ENCODE results near the gene SATB2.

Gene SATB2

DNA sequence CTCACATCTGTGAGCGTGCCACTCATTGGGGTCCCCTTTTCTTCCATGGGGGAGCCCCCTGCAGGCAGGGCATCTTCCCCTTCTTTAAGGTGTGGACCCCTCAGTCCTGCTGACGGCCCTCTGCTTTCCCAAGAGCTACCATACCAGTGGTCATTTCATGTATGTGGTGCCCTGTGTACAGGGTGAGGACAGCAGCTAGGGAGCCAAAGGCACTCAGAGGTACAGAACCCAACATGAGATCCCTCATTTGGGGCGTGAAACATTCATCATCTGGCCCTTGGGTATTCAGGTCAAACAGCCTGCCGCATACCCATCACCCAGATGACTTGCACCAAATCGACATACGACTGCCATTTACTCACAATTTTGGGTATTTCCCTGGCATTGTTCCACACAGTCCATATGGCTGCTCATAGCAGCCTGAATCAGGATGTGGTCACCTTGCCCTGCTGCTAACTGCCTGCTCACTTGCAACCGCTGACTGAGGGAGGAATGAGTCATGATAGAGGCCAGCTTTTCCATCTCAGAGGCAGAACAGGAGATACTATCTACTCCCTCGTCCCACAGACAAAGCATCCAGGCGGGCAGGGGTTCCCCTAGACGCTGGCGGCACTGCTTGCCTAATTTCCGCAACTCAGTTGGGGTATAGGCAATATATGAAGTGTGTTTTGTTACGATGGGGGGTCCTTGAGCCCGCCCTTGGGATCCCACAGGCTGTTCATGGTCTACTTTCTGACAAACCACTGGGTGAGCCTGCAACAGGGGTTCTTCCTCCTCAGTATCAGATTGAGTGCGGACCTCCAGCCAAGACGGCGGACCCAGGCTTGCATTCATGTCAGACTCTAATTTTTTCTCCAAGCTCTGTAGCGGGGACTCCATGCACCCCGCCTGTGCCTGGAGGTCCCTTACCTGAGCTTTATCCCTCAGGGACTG, 228.6 kb downstream of the SATB2 start:
- DNase-seq = no peak

DNA sequence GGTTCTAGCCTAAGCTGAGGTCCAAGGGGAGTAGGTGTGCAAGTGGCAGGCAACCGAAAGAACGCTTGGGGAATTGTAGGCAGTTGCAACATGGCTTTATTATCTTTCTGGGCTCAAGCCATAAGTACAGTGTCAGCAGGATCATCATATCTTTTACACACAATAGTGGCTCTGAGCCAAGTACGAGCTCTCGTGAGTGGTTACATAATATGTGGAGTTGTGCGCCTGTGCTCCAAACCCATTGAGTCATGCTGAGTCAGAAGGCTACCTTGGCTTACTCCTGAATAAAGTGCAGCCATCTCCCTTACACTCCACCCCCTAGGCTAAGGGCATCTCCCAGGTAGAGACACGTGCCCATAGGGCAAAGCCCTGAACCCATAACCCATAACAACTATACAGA, 233.9 kb downstream of the SATB2 start:
- no peak for DNase-seq

DNA sequence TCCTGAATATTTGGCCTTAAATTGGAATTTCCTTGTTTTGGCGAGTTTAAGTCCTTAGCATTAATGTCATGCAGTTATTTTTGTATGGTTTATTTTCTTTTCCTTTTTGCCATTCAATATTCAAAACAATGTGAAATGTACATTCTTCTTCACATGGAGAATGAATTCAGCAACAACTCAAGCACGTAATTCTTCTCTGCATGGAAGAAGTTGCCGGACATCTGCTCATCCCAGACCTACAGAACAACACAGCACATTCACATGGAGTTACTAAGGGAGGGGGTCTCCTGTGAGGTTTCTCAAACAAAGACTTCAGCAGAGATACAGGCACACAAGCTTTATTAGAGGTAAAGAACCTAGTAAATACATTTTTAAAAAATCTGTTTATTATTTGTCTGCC, 236.8 kb downstream of the SATB2 start:
- no peak for DNase-seq

- DNase-seq = no peak
Measured at GRCh38 chr2:199219551-199219950, 238.2 kb downstream of the SATB2 start.
